IPS-NIHi7 (cell line): ENCODE measurements around the gene CREB3L2.

Source experiments
- DNase-seq: peaks from one replicate; pipeline ENCODE4 v3.0.0; 2012; ENCODE audit warnings: mixed read lengths; ENCODE audit errors: extremely low spot score

The CREB3L2 gene

GRCh38 chr7:137898839-137899721 lies 102.8 kb downstream of the CREB3L2 start:
- peak; percentile 87 for DNase-seq

- DNase-seq: no peak
Measured at GRCh38 chr7:137895301-137896221, 106.3 kb downstream of the CREB3L2 start.

GRCh38 chr7:137893143-137893742 lies 108.6 kb downstream of the CREB3L2 start:
- DNase-seq: no peak

GRCh38 chr7:137891016-137891655 lies 110.8 kb downstream of the CREB3L2 start:
- no peak for DNase-seq

- DNase-seq: no peak
Measured at GRCh38 chr7:137890449-137890921, 111.4 kb downstream of the CREB3L2 start.

- DNase-seq: no peak
Measured at GRCh38 chr7:137888241-137888640, 113.6 kb downstream of the CREB3L2 start.

GRCh38 chr7:137886746-137887145 lies 115.1 kb downstream of the CREB3L2 start:
- no peak for DNase-seq

GRCh38 chr7:137886281-137886680 lies 115.6 kb downstream of the CREB3L2 start:
- DNase-seq: no peak

- no peak for DNase-seq
Measured at GRCh38 chr7:137885678-137886077, 116.2 kb downstream of the CREB3L2 start.

- no peak for DNase-seq
Measured at GRCh38 chr7:137882806-137883205, 119.1 kb downstream of the CREB3L2 start.

GRCh38 chr7:137882261-137882668 lies 119.6 kb downstream of the CREB3L2 start:
- peak; percentile 26 for DNase-seq

GRCh38 chr7:137881607-137882260 lies 120.2 kb downstream of the CREB3L2 start:
- no peak for DNase-seq

GRCh38 chr7:137880432-137880831 lies 121.5 kb downstream of the CREB3L2 start:
- no peak for DNase-seq

GRCh38 chr7:137879357-137880158 lies 122.3 kb downstream of the CREB3L2 start:
- DNase-seq: peak; percentile 55

- DNase-seq: no peak
Measured at GRCh38 chr7:137878333-137878961, 123.4 kb downstream of the CREB3L2 start.

GRCh38 chr7:137877027-137877675 lies 124.7 kb downstream of the CREB3L2 start:
- DNase-seq: no peak

GRCh38 chr7:137875746-137876145 lies 126.1 kb downstream of the CREB3L2 start:
- no peak for DNase-seq

- no peak for DNase-seq
Measured at GRCh38 chr7:137873979-137874777, 127.7 kb downstream of the CREB3L2 start.
